Measurements from ENCODE around the gene PGBD1. TPM values are rescaled to one million over a fixed set of nuclear protein-coding genes. Genes with fewer than 3 reads are reported as not detected.
A peak's percentile ranks its signal among the peaks of the same experiment; 100 is the strongest.

PGBD1 gene
- total RNA-seq, 1 donor from 2014 or later, result 13.8 TPM

DNA sequence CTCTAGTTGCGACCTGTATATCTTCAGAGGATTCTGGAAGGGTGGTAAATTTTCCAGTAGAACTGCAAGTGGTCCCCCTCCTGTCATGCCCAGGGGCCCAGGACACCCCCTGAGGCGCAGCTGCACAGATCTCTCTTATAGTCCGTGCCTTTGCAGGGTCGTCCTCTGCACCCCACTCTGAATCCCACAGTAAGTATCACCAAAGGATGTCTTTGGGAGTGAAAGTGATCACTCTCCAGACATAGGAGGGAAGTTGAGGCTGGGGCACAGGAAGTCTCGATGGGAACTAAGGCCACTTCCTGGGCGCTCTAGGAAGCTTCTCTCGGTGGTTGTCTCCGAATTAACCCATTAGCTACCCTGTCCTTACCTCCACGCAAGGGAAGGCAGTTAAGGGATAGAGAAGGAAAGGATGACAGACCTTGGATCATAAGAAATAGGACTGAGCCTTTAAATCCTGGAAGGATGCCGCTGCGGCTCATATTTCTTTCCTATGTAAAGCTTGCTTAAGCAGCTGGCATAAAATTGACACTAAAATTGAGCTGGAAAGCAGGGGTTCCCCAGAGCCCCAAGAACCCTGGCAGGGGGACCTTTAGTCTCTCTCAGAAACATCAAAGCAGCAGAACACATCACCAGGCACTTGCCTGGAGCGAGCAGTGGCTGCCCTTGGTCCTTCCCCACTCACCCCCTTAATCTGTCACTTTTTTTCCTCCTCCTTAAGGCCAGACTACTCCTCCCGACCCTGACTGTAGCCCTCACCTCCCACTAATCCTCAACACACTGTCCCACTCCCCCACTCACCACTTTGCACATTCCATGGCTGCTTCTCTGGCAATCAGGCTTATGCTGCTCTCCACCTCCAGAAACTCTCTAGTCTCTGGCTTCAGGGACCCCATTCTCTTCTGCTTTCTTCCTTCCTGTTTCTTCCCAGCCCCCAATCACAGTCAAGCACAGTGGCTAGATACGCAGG lies 29.1 kb upstream of the PGBD1 start, which contains the start of gene ZKSCAN4:
ZKSCAN4 (minus strand) TSS at position 261 of the 967 bp plus-strand sequence. CDS start 289 bp downstream, outside the sequence.
- H3K4me2 ChIP-seq, result peak within 1 kb of the TSS; percentile 80
- H3F3A ChIP-seq (ENCODE audit: low read depth), result no peaks in the 10 kb centered on the region
- H2AFZ ChIP-seq (replicated peaks), result peak within 1 kb of the TSS; percentile 69
- H3K27ac ChIP-seq, result no peak within 1 kb of the TSS
- TF ChIP-seq, protein P1, sequence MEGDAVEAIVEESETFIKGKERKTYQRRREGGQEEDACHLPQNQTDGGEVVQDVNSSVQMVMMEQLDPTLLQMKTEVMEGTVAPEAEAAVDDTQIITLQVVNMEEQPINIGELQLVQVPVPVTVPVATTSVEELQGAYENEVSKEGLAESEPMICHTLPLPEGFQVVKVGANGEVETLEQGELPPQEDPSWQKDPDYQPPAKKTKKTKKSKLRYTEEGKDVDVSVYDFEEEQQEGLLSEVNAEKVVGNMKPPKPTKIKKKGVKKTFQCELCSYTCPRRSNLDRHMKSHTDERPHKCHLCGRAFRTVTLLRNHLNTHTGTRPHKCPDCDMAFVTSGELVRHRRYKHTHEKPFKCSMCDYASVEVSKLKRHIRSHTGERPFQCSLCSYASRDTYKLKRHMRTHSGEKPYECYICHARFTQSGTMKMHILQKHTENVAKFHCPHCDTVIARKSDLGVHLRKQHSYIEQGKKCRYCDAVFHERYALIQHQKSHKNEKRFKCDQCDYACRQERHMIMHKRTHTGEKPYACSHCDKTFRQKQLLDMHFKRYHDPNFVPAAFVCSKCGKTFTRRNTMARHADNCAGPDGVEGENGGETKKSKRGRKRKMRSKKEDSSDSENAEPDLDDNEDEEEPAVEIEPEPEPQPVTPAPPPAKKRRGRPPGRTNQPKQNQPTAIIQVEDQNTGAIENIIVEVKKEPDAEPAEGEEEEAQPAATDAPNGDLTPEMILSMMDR (IDR thresholded peaks at IDR 0.05), result no peak
- H3K27me3 ChIP-seq, result peaks cover 6% of the 10 kb centered on the region
- peaks cover 24% of the 10 kb centered on the region for H3K79me2 ChIP-seq (ENCODE audit: low read depth)
- no peaks in the 10 kb centered on the region for H3K27me3 Mint-ChIP-seq (ENCODE audit: insufficient read depth, low read depth)
- no peaks in the 10 kb centered on the region for H4K20me1 ChIP-seq (ENCODE audit: low read depth)
- DNase-seq (ENCODE audit: low spot score), result peak; percentile 88
- H3K36me3 Mint-ChIP-seq, result peaks cover 3% of the 10 kb centered on the region
- peak within 1 kb of the TSS; percentile 98 for H3K4me3 Mint-ChIP-seq
- H3K36me3 ChIP-seq, result peaks cover 3% of the 10 kb centered on the region
- H3K9ac ChIP-seq, result peak within 1 kb of the TSS; percentile 70
- H3K9me3 Mint-ChIP-seq, result no peaks in the 10 kb centered on the region
- no peaks in the 10 kb centered on the region for H3K9me3 ChIP-seq (ENCODE audit: low read depth)
- H3K4me1 Mint-ChIP-seq, result peaks cover 11% of the 10 kb centered on the region
- peak within 1 kb of the TSS; percentile 68 for H3K4me3 ChIP-seq
- H3K4me1 ChIP-seq, result peaks cover 8% of the 10 kb centered on the region
- peak within 1 kb of the TSS; percentile 96 for H3K27ac Mint-ChIP-seq

DNA sequence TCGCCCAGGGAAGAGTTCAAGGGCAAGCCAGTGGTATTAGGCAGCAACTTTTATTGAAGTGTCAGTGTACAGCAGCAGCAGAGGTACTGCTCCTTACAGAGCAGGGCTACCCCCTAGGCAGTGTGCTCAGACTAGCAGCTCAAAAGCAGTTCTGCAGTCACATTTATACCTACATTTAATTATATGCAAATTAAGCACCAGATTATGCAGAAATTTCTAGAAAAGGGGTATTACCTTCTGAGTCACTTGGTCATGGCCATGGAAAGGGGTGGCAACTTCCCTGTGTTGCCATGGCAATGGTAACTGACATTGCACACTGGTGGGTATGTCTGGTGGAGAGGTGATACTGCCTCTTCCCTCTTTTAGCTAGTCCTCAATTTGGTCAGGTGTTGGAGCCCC lies 27.3 kb upstream of the PGBD1 start:
- Histone ChIP-seq H4K20me1 (ENCODE audit: low read depth) (no peaks in the 10 kb centered on the region), H3K79me2 (ENCODE audit: low read depth) (peaks cover 24% of the 10 kb centered on the region), H3F3A (ENCODE audit: low read depth) (no peaks in the 10 kb centered on the region), H3K4me3 (no peak overlapping the region), H3K27ac (no peak overlapping the region), H3K4me2 (no peak overlapping the region), H2AFZ (replicated peaks) (no peak overlapping the region), H3K9ac (no peak overlapping the region), H3K9me3 (ENCODE audit: low read depth) (no peaks in the 10 kb centered on the region), H3K4me1 (peaks cover 8% of the 10 kb centered on the region), H3K27me3 (peaks cover 6% of the 10 kb centered on the region), H3K36me3 (peaks cover 3% of the 10 kb centered on the region)
- H3K4me3 Mint-ChIP-seq, result no peak overlapping the region
- no peak overlapping the region for H3K27ac Mint-ChIP-seq
- peaks cover 3% of the 10 kb centered on the region for H3K9me3 Mint-ChIP-seq
- no peak for TF ChIP-seq EZH2phosphoT487 (IDR thresholded peaks at IDR 0.05)
- no peak for TF ChIP-seq EZH2 (IDR thresholded peaks at IDR 0.05)
- TF ChIP-seq, protein P1 (IDR thresholded peaks at IDR 0.05), result no peak
- DNase-seq (ENCODE audit: low spot score), result no peak
- H3K4me1 Mint-ChIP-seq, result peaks cover 11% of the 10 kb centered on the region
- H3K27me3 Mint-ChIP-seq (ENCODE audit: insufficient read depth, low read depth), result no peaks in the 10 kb centered on the region
- no peaks in the 10 kb centered on the region for H3K36me3 Mint-ChIP-seq

DNA sequence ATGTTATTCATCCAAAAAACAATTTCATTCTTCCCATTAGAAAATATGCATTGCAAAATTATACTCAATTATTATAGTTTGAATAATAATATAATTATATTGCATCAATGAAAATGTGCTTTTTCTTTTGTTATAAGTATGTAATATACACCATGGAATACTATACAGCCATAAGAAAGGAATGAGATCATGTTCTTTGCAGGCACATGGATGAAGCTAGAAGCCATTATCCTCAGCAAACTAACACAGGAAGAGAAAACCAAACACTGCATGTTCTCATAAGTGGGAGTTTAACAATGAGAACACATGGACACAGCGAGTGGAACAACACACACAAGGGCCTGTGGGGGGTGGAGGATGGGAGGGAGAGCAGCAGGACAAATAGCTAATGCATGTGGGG lies 24.3 kb upstream of the PGBD1 start:
- Mint-ChIP-seq H3K4me1 (peaks cover 5% of the 10 kb centered on the region), H3K27ac (no peak overlapping the region), H3K36me3 (no peaks in the 10 kb centered on the region), H3K4me3 (no peak overlapping the region), H3K27me3 (ENCODE audit: insufficient read depth, low read depth) (no peaks in the 10 kb centered on the region), H3K9me3 (peaks cover 3% of the 10 kb centered on the region)
- no peak overlapping the region for H3K4me3 ChIP-seq
- TF ChIP-seq EZH2 (IDR thresholded peaks at IDR 0.05) (no peak), EZH2phosphoT487 (IDR thresholded peaks at IDR 0.05) (no peak)
- TF ChIP-seq, protein P1 (IDR thresholded peaks at IDR 0.05), result no peak
- no peaks in the 10 kb centered on the region for H4K20me1 ChIP-seq (ENCODE audit: low read depth)
- no peaks in the 10 kb centered on the region for H3K79me2 ChIP-seq (ENCODE audit: low read depth)
- peaks cover 14% of the 10 kb centered on the region for H3K27me3 ChIP-seq
- no peak overlapping the region for H3K9ac ChIP-seq
- H3K27ac ChIP-seq, result no peak overlapping the region
- no peaks in the 10 kb centered on the region for H3K36me3 ChIP-seq
- no peak overlapping the region for H2AFZ ChIP-seq (replicated peaks)
- H3F3A ChIP-seq (ENCODE audit: low read depth), result peaks cover 9% of the 10 kb centered on the region
- H3K4me2 ChIP-seq, result no peak overlapping the region
- DNase-seq (ENCODE audit: low spot score), result no peak
- no peaks in the 10 kb centered on the region for H3K9me3 ChIP-seq (ENCODE audit: low read depth)
- peaks cover 8% of the 10 kb centered on the region for H3K4me1 ChIP-seq

Measured in neural progenitor cell (in vitro differentiated cells).